ENCODE results near the gene PDCD4.

Gene PDCD4

DNA sequence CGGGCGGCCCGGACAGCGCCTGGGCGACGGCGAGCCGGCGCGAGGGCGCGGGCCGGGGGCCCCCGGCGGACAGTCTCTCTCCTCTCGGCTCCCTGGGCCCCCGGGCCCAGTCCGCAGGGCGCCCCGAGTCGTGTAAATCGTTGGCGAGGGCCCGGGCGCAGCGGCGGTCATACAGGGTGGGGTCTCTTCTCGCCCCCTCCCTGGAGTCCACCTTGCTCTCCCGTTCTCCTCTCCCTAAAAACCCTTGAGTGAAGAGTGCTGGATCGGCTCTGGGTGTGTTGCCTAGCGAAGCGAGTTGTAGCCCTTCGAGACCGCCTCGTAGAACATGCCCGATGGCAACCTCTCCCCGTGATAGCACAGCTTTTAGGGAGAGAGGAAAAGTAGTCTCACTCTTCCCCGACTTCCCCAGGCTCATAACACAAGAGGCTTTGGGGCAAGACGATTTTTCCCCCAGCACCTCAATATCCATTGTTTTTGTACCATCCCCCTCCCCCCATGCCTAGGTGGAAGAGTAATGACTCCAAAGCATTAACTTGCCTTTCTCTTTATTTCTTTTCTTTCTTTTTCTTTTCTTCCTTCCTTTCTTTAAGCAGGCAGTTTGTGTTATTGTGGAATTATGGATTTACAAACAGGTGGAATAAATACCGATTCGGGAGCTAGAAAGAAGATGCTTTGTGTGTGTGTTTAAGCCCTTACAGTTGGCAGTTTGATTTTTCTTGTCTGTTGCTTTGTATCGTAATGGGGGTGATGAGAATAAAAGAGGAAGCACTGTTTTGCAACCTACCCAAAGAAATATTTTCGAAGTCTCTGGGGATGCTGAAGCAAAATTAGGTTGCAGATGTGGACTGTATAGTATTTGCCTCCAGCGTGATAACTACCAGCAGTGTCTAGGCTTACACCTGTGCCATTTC lies 48.5 kb downstream of the PDCD4 start:
- peak; percentile 49 for DNase-seq (ENCODE audit: low spot score)

DNA sequence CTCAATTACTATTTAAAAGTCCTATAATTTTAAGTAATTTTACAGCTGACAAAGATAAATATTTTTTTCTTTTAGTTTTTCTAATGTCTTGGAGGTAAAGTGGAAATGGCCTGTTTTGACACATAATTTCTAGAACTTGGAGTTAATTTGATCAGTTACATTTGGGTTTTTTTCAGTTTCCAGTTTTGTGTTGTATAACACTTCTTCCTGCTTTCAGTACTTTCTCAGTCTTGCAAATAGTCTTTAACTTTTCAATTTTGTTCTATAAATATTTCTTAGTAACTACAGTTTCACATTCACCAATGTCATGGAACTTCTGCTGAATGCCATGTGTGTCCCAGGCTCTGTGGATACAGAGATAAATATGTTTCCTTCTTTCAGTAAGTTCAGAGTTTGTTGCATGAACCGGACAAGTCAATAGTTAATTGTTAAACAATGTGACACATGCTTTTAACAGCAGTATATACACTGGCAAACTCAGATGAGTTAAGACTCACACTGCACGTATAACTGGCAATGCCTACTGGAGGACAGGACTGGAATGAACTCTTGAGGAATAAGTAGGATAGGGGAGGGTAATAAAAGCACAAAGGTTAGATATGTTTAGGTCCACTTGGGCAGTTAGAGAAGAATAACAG lies 52.2 kb downstream of the PDCD4 start:
- DNase-seq (ENCODE audit: low spot score) = no peak

DNA sequence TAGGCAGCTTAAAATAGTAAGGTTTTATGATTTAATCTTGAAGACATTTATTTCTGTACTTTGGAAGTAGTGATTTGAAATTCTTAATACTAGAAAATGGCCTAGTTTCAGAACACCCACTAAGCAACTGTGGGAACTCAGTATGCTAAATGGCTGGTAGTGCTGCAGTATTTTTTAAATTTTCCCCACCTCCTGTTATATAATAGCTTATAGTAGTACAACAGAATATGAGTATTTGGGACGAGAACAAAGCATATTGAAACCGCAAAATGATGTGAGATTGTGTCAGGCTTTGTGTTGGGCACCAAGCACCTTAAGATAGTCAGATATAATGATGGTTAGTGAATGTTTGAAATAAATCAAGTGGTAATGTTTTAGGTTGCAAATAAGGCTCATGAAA lies 55.7 kb downstream of the PDCD4 start:
- DNase-seq (ENCODE audit: low spot score) = no peak

DNA sequence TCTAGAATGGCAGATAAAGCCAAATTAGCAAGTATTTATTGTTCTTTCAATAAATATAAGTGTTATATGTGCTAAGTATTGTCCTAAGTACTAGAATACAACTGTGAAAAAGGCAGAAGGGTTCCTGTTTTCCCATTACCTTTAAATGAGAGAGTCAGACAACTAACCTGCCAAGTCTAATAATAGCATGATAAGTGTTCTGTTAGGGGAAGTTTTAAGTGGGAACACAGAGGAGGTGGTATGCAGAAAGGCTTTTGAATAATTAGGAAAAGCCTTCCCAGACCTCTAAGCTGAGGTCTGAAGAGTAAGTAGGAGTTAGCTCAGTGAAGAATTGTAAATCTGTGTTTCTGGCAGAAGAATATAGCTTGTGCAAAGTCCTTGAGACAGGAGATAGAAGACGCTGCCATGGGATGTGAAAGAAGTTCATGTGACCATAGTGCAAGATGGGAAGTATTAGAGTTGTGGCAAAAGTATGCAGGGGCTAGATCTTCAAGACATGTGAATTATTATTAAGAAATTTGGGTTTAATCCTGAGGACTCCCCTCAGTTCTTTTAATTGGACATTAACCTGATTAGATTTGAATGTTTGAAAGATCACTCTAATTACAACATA lies 60.1 kb downstream of the PDCD4 start:
- DNase-seq (ENCODE audit: low spot score) = no peak

DNA sequence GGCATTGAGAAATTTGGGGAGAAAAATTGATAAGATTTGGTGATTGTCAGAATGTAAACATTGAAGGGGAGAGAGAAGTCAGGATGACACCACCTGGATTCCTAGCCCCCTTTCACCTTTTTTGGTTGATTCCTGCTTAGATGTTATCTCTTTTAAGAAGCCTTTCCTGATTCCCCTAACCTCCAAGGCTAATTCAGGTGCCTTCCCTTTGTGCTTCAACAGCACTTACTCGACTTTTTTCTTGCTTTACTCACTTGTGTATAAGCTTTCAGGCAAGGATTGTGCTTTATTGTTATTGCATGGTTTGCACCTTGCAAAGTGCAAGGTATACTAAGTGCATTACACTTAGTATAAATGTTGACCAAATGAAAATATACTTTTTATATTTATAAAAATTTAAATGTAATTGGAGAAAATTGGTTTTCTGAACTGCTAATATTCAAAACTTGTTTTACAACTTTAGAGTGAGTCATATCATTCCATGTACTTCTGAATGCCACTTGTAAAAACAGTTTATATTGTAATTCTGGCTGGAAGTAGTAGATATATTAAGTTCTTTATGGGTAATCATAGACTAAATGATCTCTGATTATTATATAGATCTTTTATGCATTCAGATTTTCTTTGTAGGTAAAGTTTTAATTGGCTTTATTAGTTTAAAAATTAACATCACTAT lies 60.9 kb downstream of the PDCD4 start:
- no peak for DNase-seq (ENCODE audit: low spot score)

DNA sequence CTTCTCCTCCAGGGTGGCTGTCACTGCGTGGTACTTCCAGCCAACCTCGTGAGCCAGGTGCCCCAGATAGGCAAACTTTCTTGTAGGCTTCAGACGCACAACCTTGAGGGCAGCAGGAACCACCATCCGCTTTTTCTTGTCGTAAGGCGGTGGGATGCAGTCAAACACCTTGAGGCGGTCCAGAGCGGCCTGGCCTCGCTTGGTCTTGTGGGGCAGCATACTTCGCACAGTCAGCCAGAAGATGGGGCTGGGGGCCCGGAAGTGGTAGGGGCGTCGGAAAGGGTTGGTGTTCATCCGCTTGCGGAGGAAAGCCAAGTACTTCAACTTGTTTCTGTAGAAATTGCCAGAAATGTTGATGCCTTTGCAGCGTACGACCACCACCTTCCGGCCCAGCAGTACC lies 65.0 kb downstream of the PDCD4 start:
- no peak for DNase-seq (ENCODE audit: low spot score)

DNA sequence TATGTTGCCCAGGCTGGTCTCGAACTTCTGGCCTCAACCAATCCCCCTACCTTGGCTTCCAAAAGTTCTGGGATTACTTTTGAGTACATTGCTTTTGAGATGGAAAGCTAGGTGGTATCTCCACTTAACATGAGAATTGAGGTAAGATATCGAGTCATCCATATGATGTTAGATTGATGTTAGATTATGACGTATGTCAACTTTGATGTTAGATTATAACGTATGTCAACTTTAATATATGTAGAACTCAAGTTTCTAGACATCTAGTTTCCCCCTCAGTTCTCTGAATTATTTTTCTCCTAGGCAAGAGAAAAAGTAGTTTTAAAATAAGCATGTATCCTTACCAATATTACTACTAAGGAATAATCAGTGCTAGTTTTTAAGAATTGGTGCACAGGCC lies 67.7 kb downstream of the PDCD4 start:
- DNase-seq (ENCODE audit: low spot score) = no peak

DNA sequence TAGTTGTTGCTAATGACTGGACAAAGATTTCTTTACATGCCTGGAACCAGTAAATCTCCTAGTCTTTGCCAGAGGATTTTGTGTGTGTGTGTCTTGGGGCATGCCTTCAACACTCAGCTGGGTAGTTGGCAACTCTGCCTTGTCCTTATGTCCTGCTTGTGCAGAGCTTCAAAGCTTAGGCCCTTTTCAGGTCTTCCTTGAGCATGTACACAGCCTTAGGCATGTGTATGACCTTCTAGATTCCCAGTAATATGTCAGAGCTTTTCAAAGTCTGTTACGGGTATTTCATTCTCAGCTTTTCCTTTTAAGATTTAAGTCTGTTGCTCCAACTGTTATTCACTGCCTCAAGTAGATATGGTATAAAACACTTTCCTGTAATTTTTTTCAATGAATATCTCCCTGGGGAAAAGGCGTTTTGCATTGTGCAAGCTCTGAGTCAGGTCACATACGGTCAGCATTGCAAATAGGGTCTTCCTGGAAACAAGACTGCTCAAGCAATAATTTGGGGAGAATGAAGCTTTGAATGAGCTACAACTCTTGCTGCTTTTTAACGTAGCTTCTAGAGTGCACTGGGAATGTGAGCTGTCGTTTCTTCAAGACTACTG lies 73.2 kb downstream of the PDCD4 start:
- no peak for DNase-seq (ENCODE audit: low spot score)

DNA sequence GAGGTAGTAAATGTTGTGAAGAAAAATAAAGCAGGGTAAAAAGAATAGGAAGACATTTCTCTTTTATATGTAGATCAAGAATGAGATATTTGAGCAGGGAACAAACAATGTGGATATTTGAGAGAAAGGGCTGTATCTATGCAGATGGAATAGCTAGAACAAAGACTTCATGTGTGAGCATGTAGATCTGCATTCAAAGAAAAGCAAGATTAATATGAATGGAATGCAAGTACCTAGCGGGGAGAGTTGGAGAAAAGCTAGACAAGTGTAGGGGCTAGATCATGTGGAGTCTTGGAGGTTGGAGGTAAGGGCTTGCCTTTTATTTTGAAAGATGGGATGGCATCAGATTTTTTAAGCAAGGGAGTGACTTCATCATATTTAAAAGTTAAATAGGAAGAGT lies 74.8 kb downstream of the PDCD4 start:
- DNase-seq (ENCODE audit: low spot score) = no peak

DNA sequence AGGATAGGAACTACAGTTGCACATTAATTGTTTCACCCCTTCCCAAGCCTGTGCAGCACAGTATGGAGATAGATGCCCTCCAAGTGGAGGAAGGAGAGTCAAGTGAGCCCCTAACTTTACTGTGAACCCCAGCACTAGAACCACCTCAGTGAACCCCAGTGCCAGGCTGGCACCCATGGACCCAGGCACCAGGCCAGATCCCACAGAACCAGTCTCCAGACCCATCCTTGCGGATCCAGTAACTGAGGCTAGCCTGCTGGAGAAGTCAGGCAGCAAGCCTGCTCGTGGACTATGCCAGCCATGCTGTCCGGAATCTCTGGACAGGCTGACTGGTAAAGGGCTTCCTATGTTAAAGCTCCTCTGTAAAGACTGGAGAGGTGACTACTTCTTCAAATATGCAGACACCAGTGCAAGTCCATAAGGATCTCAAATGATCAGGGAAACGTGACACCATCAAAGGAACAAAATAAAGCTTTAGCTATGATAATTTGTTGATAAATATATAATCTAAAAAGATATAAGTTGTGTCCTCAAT lies 75.4 kb downstream of the PDCD4 start:
- no peak for DNase-seq (ENCODE audit: low spot score)
